Activated B cell treated with CpG ODN at 0.5 μM for 24 hours (primary cell): ENCODE results near the gene ASXL3. TPM values are rescaled to one million over a fixed set of nuclear protein-coding genes. Genes with fewer than 3 reads are reported as not detected.

ENCODE experiments used
- ATAC-seq: fragments of 200-7000 bp; cut with Tn5 transposase; one replicate; pipeline ENCODE4 v1.10.0; 2021; ENCODE audit warnings: low read depth, mild to moderate bottlenecking, moderate library complexity
- CTCF ChIA-PET: fragments of 350-600 bp; sonication (Branson Sonifier 250); formaldehyde crosslinking; loops from one replicate; lab custom pipeline; 2021; ENCODE audit warnings: antibody characterized with exemption; lab: Charles Lee
- POLR2A ChIA-PET: fragments of 350-600 bp; sonication (Branson Sonifier 250); formaldehyde crosslinking; loops from one replicate; lab custom pipeline; 2021; ENCODE audit warnings: antibody characterized with exemption; lab: Charles Lee
- DNase-seq: peaks from one replicate; pipeline ENCODE4 v3.0.0; 2022
- H3K27ac Mint-ChIP-seq: one replicate; pipeline ENCODE4 v1.8.0; 2020; ENCODE audit warnings: mixed read lengths
- H3K27me3 Mint-ChIP-seq: one replicate; pipeline ENCODE4 v1.8.0; 2021; ENCODE audit warnings: mixed read lengths
- H3K36me3 Mint-ChIP-seq: one replicate; pipeline ENCODE4 v1.8.0; 2021; ENCODE audit warnings: low read depth, mixed read lengths
- H3K4me1 Mint-ChIP-seq: one replicate; pipeline ENCODE4 v1.8.0; 2021; ENCODE audit warnings: mixed read lengths
- H3K4me3 Mint-ChIP-seq: one replicate; pipeline ENCODE4 v1.8.0; 2020; ENCODE audit warnings: mild to moderate bottlenecking, mixed read lengths
- H3K9me3 Mint-ChIP-seq: one replicate; pipeline ENCODE4 v1.8.0; 2020; ENCODE audit warnings: mixed read lengths
- CTCF ChIP-seq: fragments of 200-600 bp; IDR thresholded peaks from one replicate; pipeline ENCODE4 v1.8.0; 2022; ENCODE audit warnings: antibody characterized with exemption, mild to moderate bottlenecking
- intact Hi-C: fragments of 100-400 bp; cut with micrococcal nuclease; formaldehyde crosslinking; loops from one replicate; pipeline ENCODE4 v1.15.1; 2024
- total RNA-seq: library from RNA; stranded (reverse); gene quantifications from 2 replicates; pipeline ENCODE4 v1.2.3, GENCODE V29; 2022

ASXL3 gene
- total RNA-seq, 1 donor from 2014 or later = not detected

DNA sequence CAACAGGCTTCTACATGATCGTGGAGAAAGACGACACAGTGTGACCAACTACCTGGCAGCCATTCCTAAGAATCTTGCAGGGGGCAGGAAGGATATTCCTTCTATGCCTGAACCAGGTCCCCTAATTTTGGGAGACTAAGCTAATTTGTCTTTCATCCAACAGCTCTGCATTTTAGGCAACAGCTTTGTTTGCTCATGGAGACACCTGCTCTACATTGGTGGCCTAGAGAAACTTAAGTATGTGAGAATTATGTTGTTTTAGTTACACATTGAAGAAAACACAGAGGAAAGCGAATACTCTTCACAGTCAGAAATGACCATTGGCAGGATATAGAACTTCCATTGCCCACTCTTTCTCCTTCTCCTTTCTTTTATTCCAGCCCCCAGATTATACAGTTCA, 75.2 kb downstream of the ASXL3 start:
- Mint-ChIP-seq H3K4me3 (no peak overlapping the region), H3K27ac (no peak overlapping the region), H3K9me3 (no peaks in the 10 kb centered on the region), H3K36me3 (no peaks in the 10 kb centered on the region), H3K4me1 (no peaks in the 10 kb centered on the region), H3K27me3 (no peaks in the 10 kb centered on the region)
- no peak for TF ChIP-seq CTCF
- intact Hi-C loops = no loop called here
- ATAC-seq (no peak), DNase-seq (no peak)
- POLR2A ChIA-PET = no interaction called here
- CTCF ChIA-PET = no interaction called here

DNA sequence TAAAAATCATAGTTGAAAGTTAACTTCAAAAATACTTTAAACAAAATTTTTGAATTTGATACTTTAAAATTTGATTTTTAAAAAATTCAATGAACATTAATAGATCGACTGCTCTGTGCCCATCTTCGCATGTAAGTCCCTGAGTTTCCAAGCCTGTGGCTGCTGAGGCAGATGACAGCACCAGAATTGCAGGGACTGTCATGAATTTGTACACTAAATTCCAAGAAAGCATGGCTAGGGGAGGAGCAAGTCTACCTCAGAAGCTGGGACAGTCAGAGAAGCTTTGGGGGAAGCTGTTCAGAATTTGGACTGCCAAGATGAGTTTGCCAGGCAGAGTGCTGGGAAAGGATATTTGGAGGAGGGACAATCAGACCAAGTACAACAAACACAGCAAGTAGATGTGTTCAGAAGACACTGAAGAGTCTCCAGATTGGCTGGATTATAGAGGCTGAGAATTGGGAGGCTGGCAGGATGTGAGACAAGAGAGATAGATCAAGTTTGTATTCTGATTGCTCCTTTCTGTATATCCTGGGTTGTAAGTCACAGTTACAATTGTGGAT, 79.0 kb downstream of the ASXL3 start:
- ChIA-PET CTCF (no interaction called here), POLR2A (no interaction called here)
- H3K27me3 Mint-ChIP-seq = no peaks in the 10 kb centered on the region
- ATAC-seq (no peak), DNase-seq (no peak)
- no peaks in the 10 kb centered on the region for H3K36me3 Mint-ChIP-seq
- H3K27ac Mint-ChIP-seq = no peak overlapping the region
- TF ChIP-seq CTCF = no peak
- H3K4me3 Mint-ChIP-seq = no peak overlapping the region
- H3K9me3 Mint-ChIP-seq = no peaks in the 10 kb centered on the region
- intact Hi-C loops = no loop called here
- H3K4me1 Mint-ChIP-seq = no peaks in the 10 kb centered on the region

GRCh38 chr18:33660696-33661310, 82.8 kb downstream of the ASXL3 start:
- ATAC-seq (no peak), DNase-seq (no peak)
- Mint-ChIP-seq H3K27me3 (no peaks in the 10 kb centered on the region), H3K36me3 (no peaks in the 10 kb centered on the region), H3K9me3 (no peaks in the 10 kb centered on the region), H3K4me1 (no peaks in the 10 kb centered on the region), H3K27ac (no peak overlapping the region), H3K4me3 (no peak overlapping the region)
- intact Hi-C loops = no loop called here
- ChIA-PET POLR2A (no interaction called here), CTCF (no interaction called here)
- TF ChIP-seq CTCF = no peak

DNA sequence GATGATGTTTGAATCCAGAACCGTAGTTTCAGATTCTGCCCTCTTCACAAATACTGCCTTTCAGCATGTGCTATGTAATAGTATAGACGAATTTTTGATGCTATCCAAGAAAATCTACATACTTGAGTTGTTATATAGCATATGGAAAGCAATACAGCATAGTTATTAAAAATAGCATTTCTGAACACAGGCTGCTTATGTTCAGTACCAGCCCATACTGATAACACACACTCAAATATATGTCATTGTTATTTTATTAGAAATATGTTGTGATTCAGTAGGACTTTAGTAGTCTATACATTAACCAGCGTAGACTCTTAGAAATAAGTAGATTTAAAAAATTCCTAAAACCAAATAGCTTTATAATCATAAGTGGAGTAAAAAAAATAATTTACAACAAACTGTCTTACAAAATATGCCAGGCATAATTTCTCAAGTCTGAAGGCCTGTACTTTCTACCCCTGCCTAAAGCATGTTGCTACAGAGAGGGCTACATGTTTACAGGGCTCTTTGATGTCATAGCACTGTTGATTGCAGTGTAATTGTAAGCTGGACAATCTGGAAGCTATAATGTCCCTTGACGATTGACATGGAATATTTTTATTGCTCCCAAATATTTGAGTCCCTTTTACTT, 86.3 kb downstream of the ASXL3 start:
- H3K27ac Mint-ChIP-seq = no peak overlapping the region
- no peak for DNase-seq
- no peaks in the 10 kb centered on the region for H3K27me3 Mint-ChIP-seq
- H3K4me1 Mint-ChIP-seq = no peaks in the 10 kb centered on the region
- H3K9me3 Mint-ChIP-seq = no peaks in the 10 kb centered on the region
- no peak for ATAC-seq
- POLR2A ChIA-PET = no interaction called here
- CTCF ChIA-PET = no interaction called here
- H3K4me3 Mint-ChIP-seq = no peak overlapping the region
- intact Hi-C loops = no loop called here
- TF ChIP-seq CTCF = no peak
- no peaks in the 10 kb centered on the region for H3K36me3 Mint-ChIP-seq

GRCh38 chr18:33665187-33665586, 87.2 kb downstream of the ASXL3 start:
- ChIA-PET CTCF (no interaction called here), POLR2A (no interaction called here)
- TF ChIP-seq CTCF = no peak
- H3K9me3 Mint-ChIP-seq = no peaks in the 10 kb centered on the region
- no peak for ATAC-seq
- H3K4me1 Mint-ChIP-seq = no peaks in the 10 kb centered on the region
- intact Hi-C loops = no loop called here
- no peaks in the 10 kb centered on the region for H3K36me3 Mint-ChIP-seq
- DNase-seq = no peak
- H3K27me3 Mint-ChIP-seq = no peaks in the 10 kb centered on the region
- H3K4me3 Mint-ChIP-seq = no peak overlapping the region
- no peak overlapping the region for H3K27ac Mint-ChIP-seq
